ENCODE results near the gene ENPEP.

DNA sequence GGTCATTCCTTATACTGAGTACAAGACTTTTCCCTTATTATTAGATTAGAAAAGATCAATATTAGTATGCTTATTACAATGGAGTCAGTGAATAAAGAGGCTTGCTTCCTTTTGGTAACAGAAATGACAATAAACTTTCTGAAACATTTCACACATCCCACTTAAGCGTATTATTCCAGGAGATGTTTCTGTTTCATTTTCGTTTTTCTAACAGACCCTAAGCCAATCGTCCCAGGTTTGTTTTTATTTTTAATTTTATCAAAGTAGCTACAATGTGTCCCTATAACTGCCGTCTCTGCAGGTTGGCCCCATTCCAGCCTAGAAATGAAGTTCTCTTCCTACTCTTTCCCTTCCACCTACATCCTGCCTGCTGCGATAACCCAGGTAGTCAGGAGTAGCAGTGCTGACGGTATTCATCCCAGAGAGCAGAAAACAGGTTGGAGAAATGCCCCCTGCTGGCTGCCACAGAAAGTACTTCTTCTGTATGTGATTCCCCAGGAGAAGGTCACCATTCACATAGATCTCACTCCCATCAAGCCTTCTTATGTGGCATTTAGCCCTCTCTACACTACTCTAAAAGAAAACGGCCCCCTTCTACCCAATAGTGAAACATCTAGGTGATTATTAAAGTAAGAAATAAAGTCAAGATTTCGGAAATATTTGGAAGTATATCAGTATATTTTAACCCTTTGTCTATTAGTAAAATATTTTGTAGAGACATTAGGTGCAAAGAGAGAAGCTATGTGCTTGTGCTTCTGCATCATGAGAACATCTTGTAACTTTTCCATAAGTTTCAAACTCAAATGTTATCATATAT lies 40.4 kb downstream of the ENPEP start:
- TF ChIP-seq, protein P1, sequence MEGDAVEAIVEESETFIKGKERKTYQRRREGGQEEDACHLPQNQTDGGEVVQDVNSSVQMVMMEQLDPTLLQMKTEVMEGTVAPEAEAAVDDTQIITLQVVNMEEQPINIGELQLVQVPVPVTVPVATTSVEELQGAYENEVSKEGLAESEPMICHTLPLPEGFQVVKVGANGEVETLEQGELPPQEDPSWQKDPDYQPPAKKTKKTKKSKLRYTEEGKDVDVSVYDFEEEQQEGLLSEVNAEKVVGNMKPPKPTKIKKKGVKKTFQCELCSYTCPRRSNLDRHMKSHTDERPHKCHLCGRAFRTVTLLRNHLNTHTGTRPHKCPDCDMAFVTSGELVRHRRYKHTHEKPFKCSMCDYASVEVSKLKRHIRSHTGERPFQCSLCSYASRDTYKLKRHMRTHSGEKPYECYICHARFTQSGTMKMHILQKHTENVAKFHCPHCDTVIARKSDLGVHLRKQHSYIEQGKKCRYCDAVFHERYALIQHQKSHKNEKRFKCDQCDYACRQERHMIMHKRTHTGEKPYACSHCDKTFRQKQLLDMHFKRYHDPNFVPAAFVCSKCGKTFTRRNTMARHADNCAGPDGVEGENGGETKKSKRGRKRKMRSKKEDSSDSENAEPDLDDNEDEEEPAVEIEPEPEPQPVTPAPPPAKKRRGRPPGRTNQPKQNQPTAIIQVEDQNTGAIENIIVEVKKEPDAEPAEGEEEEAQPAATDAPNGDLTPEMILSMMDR (IDR thresholded peaks at IDR 0.05; ENCODE audit: poor library complexity), result peak; percentile 73
- no peak for TF ChIP-seq EZH2phosphoT487 (IDR thresholded peaks at IDR 0.05; ENCODE audit: low read depth, severe bottlenecking, unreplicated experiment)
- TF ChIP-seq EZH2 (IDR thresholded peaks at IDR 0.05; ENCODE audit: borderline replicate concordance), result no peak

Measured in hepatocyte (in vitro differentiated cells).